ENCODE data around the gene PATZ1.
"Not testable (repeated sequence)": the region's sequence is repeated elsewhere in the genome, so short reads cannot be mapped to it uniquely, and the experiment has no call there.

Gene PATZ1

GRCh38 chr22:31343235-31344191 is 2.6 kb downstream of the PATZ1 start:
- peak; percentile 26 to 58 (median 35) for DNase-seq

- no peak for DNase-seq
These were observed 3.6 kb downstream of the PATZ1 start for GRCh38 chr22:31342389-31343140.

GRCh38 chr22:31341386-31342088 is 4.6 kb downstream of the PATZ1 start:
- DNase-seq, result no peak

GRCh38 chr22:31340765-31341247 is 5.3 kb downstream of the PATZ1 start:
- DNase-seq, result peak in 3 of 4 experiments; percentile 23 to 30 (median 25)

GRCh38 chr22:31340360-31340759 is 5.8 kb downstream of the PATZ1 start:
- no peak for DNase-seq

- DNase-seq, result no peak
These were observed 6.9 kb downstream of the PATZ1 start for GRCh38 chr22:31339148-31339832.

DNA sequence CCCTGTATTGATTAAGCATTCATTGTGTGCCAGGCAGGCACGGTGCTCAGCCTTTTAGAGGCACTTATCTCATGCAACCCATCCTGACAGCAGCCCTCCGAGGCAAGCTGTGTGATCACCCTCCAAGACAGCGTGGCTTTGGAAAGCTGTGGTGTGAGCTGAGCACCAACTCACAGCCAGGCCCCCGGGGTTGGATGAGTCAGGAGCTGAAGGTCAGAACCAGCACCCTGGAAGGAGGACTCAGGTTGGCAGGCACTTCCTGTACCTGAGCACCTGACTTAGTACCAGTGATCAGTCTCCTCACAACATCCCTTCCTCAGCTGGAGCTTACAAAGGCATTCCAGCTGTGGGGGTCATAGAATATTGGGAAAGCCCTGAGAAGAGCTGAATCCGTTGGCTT is 9.0 kb downstream of the PATZ1 start:
- DNase-seq, result no peak

- no peak for DNase-seq
These were observed 11.8 kb downstream of the PATZ1 start for GRCh38 chr22:31334329-31334728.

GRCh38 chr22:31333641-31334040 is 12.5 kb downstream of the PATZ1 start:
- no peak for DNase-seq

DNA sequence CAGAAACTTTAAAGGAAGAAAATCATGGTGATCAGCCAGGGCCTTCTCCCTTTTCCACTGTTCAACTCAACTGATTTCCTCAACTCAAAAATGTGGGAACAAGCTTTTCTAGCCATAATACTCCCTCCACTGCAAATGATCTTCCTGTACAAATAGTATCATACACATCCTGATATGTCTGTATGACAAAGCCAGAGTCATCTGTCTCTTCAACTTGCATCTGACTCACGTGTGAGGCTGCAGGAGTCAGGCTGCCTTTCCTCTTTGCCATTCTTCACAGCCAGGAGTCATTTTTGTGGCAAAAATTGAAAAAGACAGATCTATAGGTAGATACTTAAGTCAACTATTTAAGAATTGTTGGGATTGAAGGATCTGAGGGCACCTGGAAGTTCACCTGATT is 13.3 kb downstream of the PATZ1 start:
- DNase-seq, result no peak

- DNase-seq, result no peak
These were observed 14.1 kb downstream of the PATZ1 start for GRCh38 chr22:31332010-31332409.

GRCh38 chr22:31329453-31330215 is 16.5 kb downstream of the PATZ1 start:
- DNase-seq, result peak in 3 of 4 experiments; percentile 3 to 45 (median 23)

- no peak for DNase-seq
These were observed 17.1 kb downstream of the PATZ1 start for GRCh38 chr22:31329029-31329428.

DNA sequence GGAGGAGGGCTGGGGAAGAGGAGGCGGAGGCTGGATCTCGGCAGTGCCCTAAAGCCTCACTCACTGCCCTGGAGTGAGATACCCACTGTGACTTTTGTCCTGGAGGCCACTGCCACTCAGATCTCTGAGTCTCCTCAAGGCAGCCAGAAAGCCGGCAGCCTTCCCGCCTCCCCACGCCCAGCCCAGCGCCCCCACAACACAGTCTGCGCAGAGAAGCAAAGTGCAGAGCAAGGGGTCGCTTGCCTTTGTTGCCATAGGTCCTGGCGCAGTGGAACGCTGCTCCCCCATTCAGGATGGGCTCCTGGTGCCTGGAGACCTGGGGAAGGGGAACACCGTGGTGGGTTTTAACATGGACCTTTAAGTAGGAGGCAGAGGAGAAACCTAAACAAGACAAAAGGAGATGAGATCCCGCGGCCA is 17.6 kb downstream of the PATZ1 start:
- DNase-seq, result no peak

DNA sequence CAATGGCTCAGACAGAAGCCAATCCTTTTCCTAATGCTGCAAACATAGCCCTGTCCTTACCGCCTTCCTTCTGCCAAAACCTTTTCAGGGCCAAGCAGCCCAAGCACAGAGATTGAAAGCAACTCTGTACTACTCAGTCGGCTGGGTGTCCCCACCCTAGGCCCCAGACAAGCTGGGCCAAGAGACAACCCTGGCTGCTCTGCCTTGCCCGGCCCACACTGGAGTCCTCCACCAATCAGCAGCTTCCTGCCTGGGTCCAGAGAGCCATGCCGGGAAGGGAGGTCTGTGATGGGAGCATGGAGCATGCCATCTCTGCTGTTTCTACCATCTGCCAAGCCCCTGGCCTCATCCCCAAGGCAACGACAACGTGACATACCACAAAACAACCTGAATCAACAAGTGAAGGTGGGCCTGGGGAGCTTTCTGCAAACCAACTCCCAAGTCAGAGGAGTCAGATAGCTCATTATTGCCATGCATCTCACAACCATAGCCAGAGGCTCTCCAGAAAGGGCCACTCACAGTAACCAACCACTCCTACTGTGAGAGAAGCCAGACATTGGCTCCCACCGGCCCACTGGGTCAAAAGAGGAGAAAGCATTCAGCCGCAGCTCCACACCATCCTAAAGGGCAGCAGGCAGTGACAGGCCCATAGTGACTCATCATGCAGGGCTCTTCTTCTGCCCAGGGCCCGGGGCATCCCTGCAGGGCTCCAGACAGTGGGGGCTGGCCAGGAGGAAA is 18.2 kb downstream of the PATZ1 start:
- no peak for DNase-seq

DNA sequence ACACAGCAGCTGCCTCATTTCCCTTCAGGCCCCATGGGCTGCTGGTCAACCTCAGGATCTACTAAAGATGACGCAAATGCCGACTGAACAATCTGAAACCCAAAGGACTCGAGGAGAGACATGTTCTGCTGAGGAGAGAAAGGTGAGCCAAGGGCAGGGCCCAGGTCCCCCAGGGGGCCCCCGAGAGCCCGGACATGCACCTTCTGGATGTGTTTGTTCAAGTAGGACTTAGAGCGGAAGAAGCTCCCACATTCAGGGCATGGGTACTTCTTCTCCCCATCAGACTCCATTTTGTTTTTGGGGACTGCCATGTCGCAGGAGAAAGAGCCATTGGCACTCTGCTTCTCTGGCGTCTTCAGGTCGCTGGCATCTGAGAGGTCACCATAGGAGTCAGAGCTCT is 19.3 kb downstream of the PATZ1 start:
- no peak for DNase-seq

DNA sequence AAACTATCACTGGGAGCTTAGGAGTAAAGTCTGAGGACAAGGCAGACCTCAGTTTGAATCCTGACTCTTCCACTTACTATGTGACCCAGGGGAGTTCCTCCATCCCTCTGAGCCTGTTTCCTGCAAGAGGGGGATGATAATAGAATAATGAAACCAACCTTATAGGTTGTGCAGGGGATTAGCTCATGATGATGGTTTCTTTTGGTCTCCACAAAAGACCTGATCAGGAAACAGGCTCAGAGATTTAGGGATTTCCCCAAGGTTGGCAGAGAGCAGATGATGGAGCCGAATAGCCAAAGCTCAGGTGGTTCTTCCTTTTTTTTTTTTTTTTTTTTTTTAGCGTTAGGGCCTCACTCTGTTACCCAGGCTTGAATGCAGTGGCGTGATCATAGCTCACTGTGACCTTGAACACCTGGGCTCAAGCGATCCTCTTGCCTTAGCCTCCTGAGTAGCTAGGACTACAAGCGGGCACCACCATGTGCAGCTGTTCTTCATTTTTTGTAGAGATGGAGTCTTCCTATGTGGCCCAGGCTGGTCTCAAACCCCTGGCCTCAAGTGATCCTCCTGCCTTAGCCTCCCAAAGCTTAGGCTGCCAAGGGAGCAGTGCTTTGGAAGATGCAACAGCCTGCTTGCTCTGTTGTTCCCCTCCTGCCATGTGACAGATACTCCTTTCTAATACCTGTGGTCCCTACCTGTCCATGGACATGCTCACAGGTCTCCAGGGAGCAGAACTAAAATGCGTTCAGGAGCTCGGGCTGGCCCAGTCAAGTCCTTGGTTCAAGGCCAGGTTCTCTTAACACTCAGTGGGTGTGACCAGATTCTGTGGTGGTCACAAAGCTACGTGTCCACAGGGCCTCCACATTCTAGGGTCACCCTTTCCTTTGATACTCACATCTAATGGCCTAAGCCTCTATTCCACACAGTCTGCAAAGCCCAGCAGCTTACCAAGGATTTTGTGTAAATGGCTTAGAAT is 22.3 kb downstream of the PATZ1 start:
- DNase-seq, result no peak

GRCh38 chr22:31321421-31321820 is 24.7 kb downstream of the PATZ1 start:
- no peak for DNase-seq

DNA sequence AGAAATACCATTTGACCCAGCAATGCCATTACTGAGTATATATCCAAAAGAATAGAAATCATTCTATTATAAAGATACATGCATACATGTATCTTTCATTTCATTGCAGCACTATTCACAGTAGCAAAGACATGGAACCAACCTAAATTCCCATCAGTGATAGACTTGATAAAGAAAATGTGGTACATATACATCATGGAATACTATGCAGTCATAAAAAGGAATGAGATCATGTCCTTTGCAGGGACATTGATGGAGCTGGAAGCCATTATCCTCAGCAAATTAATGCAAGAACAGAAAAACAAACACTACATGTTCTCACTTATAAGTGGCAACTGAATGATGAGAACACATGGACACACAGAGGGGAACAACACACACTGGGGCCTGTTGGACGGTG is 31.9 kb downstream of the PATZ1 start:
- not testable (repeated sequence) for DNase-seq
